AG09319 (cell line): ENCODE data around the gene ADAD1.
"Not testable (repeated sequence)": the region's sequence is repeated elsewhere in the genome, so short reads cannot be mapped to it uniquely, and the experiment has no call there.

Experiments used
- DNase-seq: peaks from one replicate; pipeline ENCODE4 v3.0.0-alpha.2; 2010; ENCODE audit warnings: low read depth; ENCODE audit errors: extremely low read depth
- TF ChIP-seq, protein P1 (sequence below): IDR thresholded peaks from 2 replicates; pipeline ENCODE4 v1.5.1; 2011; ENCODE audit warnings: low read depth, mild to moderate bottlenecking, inconsistent platforms, low read length, moderate library complexity

The ADAD1 gene

DNA sequence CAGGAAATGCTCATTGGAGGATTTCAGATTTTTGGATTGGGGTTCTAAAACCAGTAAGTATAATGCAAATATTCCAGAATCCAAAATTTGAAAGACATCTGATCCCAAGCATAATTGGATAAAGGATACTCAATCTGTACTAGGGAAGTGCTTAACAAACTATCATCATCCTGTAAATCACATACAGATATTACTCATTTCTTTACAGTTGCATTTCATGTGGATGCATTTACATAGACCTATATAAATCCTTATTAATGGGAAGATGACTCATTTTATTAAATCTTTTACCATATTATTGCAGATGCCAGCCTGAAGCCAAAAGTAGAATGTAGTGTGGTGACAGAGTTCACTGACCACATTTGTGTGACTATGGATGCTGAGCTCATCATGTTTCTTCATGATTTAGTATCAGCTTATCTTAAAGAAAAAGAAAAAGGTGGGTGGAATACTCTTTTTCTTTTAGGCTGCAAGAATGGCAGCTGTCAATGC, 22.4 kb upstream of the ADAD1 start:
- TF ChIP-seq, protein P1, sequence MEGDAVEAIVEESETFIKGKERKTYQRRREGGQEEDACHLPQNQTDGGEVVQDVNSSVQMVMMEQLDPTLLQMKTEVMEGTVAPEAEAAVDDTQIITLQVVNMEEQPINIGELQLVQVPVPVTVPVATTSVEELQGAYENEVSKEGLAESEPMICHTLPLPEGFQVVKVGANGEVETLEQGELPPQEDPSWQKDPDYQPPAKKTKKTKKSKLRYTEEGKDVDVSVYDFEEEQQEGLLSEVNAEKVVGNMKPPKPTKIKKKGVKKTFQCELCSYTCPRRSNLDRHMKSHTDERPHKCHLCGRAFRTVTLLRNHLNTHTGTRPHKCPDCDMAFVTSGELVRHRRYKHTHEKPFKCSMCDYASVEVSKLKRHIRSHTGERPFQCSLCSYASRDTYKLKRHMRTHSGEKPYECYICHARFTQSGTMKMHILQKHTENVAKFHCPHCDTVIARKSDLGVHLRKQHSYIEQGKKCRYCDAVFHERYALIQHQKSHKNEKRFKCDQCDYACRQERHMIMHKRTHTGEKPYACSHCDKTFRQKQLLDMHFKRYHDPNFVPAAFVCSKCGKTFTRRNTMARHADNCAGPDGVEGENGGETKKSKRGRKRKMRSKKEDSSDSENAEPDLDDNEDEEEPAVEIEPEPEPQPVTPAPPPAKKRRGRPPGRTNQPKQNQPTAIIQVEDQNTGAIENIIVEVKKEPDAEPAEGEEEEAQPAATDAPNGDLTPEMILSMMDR: no peak
- no peak for DNase-seq

DNA sequence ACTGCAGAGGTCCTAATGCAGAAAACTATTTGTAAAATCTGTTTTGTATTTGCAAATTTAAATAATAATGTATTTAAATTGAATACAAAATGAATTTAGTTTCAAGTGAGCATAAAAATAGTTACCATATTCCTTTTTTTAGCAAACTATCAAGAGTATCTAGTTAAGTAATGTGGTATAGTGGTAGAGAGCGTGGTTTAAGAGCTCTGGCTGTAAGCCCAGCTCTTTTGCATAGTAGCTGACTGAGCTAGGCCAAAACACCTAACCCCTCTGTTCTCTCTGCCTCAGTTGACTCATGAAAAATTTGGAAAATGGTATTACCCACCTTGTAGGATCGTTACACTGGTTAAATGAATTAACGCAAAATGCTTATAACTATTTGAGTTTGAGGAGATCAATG, 18.1 kb upstream of the ADAD1 start:
- DNase-seq: no peak
- TF ChIP-seq, protein P1: no peak

DNA sequence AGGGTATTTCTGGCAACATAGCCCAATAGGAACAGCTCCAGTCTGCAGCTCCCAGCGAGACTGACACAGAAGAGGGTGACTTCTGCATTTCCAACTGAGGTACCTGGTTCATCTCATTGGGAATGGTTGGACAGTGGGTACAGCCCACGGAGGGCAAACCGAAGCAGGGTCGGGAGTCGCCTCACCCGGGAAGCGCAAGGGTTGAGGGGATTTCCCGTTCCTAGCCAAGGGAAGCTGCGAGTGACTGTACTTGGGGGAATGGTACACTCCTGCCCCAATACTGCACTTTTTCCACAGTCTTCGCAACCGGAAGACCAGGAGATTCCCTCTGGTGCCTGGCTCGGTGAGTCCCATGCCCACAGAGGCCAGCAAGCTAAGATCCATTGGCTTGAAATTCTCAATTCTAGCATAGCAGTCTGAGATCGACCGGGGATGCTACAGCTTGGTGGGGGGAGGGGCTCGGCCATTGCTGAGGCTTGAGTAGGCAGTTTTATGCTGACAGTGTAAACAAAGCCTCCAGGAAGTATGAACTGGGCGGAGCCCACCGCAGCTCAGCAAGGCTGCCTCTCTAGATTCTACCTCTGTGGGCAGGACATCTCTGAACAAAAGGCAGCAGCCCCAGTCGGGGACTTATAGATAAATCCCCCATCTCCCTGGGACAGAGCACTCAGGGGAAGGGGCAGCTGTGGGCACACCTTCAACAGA, 14.0 kb upstream of the ADAD1 start:
- TF ChIP-seq, protein P1: no peak
- no peak for DNase-seq

DNA sequence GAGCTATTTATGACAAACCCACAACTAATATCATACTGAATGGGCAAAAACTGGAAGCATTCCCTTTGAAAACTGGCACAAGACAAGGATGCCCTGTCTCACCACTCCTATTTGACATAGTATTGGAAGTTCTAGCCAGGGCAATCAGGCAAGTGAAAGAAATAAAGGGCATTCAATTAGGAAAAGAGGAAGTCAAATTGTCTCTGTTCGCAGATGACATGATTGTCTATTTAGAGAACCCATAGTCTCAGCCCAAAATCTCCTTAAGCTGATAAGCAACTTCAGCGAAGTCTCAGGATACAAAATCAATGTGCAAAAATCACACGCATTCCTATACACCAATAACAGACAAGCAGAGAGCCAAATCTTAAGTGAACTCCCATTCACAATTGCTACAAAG, 10.0 kb upstream of the ADAD1 start:
- DNase-seq: not testable (repeated sequence)

DNA sequence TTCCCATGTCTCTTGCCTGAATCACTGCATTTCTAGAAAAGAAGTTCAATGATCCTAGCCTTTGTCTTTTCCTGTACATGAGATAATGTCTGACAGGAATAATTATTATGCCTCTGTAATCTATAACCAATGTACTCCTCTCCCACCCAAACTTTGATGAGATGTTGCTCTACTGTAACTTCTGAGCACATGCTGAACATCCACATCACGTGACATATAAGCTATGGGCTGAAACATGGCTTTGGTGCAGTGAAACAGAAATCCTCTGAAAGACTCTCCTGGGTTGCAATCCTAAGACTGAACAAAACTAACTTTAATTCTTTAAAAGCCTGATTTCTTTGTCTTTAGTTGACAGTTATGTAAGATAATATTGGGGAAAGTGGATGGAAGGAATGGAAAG, 1.5 kb upstream of the ADAD1 start:
- DNase-seq: no peak
- TF ChIP-seq, protein P1: no peak

DNA sequence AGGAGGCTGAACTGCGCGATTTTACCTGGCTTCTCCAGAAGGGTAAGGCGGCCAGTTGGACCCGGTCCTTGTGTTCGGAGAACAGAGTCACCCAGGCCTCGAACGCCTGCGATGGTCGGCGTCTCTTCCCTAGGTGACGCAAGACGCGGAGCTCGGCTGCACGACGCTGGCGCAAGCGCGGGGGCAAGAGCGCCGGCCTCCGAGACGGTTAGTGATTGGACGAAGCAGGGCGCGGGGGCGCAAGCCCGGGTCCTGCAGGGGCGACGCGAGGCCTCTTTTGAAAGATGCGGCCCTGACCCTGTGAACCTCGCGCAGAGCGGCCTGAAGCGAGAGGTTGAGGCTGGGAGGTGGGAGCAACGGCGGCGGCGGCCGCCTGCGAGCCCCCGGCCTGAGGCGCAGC, 428 bp downstream of the ADAD1 start:
- no peak for DNase-seq
- TF ChIP-seq, protein P1: no peak

DNA sequence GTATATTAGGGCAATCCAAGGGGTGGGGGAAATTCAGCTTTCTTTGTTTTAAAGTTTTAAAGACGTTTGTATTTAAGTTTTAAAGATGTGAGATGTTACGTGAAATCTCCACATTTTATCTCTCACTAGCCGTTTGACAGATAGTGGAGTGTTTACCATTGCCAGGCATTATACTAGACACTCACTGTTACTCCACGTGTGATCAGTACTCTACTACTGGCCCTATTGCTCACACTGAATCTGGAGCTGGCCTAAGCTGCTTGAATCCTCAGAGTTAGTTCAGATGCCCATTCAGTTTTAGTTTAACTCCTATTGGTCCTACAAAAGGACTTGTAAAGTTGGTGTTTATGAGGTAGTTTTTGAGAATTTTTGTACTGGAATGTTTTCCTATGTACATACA, 4.5 kb downstream of the ADAD1 start:
- TF ChIP-seq, protein P1: no peak
- DNase-seq: no peak

DNA sequence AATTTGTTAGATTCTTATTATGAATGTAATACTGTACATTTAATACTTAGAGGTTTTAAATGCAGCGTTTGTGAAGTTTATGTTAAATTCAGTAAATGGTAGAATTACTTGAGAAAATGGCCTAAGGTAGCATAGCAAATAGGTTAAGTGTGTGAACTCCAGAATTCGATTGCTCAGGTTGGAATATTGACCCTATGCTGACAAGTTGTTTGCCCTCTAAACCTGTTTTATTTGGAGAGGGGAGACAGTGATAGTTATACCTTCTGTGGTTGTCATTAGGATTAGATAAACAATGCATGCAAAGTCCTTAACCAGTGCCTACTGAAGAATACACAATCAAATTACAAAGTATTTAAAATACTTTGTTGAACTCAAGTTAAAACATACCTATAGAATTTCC, 5.4 kb downstream of the ADAD1 start:
- TF ChIP-seq, protein P1: no peak
- no peak for DNase-seq
